HG02981 (cell line): ENCODE measurements around the gene HOXD1.

Source experiments
- ATAC-seq: cut with Tn5 transposase; IDR thresholded peaks from one replicate; pipeline ENCODE4 v1.9.1; 2021; ENCODE audit warnings: mild to moderate bottlenecking, moderate library complexity; ENCODE audit not compliant: unreplicated experiment

HOXD1 gene

DNA sequence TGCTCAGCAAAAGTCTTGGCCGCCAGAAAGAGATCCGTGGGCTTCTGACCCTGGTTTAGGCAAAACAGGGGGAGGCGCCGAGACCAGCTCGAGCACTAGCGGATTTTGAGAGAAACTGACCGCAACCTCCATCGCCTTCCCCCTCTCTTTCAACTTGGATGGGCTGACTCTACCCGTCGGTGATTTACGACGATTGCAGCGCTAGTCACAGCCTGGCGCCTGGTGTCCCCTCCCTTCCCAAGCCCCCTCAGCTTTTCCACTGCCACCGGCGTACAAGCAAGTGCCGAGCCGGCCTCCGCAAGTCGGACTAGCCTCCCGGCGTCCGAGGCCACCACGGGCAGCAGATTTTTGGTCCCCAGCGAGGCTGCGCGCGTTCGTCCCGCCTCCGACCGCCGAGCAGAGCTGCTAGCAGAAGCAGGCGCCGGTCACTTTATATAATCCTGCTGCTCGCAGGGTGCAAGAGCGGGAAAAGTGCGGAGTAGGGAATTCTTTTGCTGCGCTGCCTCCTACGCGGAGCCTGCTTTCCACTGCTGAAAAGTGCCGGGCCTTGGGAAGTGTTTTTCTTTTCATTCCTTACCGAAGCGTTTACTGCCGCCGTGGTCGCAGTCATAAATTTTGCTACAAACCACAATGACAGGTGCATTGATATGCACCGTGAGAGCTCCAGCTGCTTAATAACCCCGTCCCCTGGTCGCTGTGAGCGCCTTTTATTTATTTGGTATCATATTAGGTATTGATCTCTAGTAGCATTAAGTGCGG lies 23.7 kb upstream of the HOXD1 start:
- no peak for ATAC-seq

- no peak for ATAC-seq
Observed at GRCh38 chr2:176165370-176166050, 23.0 kb upstream of the HOXD1 start.

- ATAC-seq: no peak
Observed at GRCh38 chr2:176166272-176166671, 22.2 kb upstream of the HOXD1 start.

- no peak for ATAC-seq
Observed at GRCh38 chr2:176167398-176167797, 21.1 kb upstream of the HOXD1 start.

- no peak for ATAC-seq
Observed at GRCh38 chr2:176169181-176169580, 19.3 kb upstream of the HOXD1 start.

GRCh38 chr2:176169711-176170110 lies 18.8 kb upstream of the HOXD1 start:
- no peak for ATAC-seq

- ATAC-seq: no peak
Observed at GRCh38 chr2:176170602-176171305, 17.7 kb upstream of the HOXD1 start.

GRCh38 chr2:176171351-176172006 lies 17.0 kb upstream of the HOXD1 start:
- no peak for ATAC-seq

DNA sequence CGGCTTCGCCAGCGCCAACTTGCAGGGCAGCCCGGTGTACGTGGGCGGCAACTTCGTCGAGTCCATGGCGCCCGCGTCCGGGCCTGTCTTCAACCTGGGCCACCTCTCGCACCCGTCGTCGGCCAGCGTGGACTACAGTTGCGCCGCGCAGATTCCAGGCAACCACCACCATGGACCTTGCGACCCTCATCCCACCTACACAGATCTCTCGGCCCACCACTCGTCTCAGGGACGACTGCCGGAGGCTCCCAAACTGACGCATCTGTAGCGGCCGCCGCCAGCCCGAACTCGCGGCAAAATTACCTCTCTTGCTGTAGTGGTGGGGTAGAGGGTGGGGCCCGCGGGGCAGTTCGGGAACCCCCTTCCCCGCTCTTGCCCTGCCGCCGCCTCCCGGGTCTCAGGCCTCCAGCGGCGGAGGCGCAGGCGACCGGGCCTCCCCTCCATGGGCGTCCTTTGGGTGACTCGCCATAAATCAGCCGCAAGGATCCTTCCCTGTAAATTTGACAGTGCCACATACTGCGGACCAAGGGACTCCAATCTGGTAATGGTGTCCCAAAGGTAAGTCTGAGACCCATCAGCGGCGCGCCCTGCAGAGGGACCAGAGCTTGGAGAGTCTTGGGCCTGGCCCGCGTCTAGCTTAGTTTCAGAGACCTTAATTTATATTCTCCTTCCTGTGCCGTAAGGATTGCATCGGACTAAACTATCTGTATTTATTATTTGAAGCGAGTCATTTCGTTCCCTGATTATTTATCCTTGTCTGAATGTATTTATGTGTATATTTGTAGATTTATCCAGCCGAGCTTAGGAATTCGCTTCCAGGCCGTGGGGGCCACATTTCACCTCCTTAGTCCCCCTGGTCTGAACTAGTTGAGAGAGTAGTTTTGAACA lies 16.2 kb upstream of the HOXD1 start:
- no peak for ATAC-seq

- no peak for ATAC-seq
Observed at GRCh38 chr2:176172895-176173566, 15.4 kb upstream of the HOXD1 start.

DNA sequence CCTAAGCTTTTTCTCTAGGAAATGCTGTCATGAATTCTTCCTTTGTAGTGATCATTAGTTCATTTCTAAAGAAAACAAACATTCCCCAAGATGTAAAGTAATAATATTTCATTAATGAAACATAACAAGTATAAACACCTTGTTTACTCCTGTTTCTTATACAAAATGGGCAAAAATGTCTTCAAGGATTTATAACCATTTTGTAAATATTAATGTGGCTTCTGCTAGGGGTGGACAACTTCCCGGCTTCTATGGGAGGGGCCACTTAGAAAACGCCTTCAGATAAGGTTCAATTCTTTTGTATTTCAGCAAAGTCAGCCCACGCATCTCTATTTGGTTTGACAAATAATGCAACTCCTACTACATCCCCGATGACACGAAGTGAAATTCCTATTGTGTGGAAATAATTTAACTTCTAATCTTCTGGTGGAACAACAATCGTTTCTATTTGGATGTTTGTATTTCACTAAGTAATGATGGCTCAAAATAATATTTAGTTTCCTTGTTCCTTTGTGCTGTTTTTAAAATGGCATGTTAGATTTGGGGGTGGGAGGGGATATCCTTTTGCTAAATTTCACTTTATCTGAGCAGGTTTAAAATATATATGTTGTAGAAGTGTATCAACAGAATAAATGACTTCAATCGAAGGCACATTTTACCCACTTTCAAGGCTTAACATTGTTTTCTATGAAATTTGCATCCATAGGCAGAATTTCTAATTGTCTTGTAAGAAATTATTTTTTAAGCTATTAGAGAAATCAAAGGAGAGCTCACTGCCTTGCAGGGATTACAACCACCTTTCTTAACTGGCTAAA lies 14.7 kb upstream of the HOXD1 start:
- ATAC-seq: no peak

GRCh38 chr2:176174382-176174823 lies 14.1 kb upstream of the HOXD1 start:
- no peak for ATAC-seq

DNA sequence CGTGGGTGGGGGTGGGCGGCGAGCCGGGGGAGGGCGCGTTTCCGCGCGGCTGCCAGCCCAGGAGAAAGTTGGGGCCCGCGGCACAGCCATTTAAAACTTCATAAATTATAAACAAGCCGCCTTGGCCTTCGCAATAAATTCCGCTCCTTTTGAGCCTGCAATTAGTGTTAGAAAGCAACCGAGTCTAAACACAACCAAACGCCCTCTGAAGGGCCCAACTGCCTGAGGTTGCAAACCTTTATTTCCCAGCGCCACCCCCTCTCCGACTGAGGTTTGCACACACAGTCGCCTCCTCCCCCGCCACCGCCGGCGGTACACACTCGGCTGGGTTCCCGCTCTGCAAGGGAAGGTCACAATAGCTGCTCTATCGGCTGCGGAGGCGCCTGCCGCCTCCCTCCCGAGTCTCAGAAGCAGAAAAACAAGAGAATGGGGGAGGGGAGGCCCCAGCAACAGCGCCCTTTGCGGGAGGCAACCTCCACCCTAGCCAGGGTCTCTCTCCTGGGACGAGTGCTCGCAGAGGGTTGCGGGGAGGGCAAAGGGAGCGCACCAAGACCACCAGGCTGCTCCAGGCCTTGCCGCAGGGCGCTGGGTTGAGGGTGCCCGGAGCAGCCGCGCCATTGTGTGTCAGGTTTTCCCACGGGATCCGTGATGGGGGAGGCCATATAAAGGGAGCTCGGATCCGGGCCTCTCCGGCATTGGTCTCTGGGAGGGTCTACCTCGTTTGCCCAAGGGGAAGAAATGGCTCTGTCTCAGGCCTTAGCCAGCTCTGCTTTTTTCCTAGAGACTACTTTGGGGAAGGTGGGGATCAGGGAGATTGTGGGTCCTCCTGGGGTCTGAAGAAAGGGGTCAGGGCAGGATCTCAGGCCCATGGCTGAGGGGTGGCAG lies 13.4 kb upstream of the HOXD1 start:
- ATAC-seq: no peak

DNA sequence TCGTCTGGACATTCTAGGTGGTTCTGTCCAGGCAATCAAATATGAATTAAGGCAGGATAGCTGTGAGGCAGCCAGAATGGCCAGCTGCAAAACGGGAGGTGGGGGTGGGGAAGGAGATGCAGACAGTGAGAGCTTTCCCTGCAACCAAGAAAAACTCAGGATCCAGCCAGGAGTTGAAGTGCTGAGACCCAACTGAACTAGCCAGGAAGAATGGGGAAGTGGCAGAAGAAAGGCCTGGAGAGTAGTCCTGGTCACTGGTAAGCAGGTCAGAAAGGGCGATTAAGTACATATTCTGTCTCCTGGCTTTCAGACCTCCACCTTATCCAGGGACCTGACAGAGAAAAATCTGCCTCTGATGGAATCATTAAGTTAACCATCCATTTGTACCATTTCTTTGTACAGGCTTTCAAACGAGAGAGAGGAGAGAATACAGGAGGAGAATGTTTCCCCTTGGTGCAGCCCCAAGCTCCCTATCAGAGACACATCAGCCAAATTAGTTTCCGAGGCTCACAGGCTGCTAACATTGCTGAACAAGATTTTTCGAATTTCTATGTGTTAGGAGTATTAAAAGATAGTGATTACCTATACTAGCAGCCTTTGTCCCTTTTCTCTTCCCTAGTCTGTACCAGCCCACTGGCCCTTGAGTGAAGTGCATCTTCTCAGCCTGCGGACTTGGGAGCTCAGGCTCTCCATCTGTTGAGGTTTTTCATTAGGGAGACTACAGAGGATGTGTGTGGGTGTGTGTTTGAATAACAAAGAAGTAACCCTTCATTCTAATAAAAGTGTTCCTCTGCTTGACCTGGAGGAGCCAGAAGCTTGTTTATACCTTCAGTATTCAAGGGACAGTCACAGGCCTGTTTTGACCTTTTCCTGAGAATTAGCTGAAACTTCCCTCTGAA lies 12.5 kb upstream of the HOXD1 start:
- ATAC-seq: no peak

DNA sequence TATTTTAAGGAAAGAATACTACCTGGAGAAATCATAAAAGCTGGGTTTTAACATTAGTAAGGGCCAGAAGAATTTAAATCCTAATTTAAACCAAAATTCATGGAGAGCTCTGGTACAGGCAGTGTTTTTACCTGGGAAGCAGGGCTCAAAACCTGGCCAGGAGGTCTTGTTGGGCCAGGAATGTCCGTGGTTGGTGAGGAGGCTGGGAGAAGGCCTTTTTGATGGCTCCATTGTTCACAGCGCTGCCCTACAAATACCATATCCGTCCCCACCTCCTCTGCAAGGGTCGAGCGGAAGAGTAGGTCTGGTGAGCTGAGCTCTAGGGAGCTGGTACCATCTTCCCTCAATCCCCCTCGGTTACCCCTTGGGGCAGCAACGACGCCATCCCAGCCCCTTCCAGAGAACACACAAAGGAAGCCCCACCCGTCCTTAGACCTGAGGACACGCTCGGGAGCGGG lies 10.9 kb upstream of the HOXD1 start:
- no peak for ATAC-seq

DNA sequence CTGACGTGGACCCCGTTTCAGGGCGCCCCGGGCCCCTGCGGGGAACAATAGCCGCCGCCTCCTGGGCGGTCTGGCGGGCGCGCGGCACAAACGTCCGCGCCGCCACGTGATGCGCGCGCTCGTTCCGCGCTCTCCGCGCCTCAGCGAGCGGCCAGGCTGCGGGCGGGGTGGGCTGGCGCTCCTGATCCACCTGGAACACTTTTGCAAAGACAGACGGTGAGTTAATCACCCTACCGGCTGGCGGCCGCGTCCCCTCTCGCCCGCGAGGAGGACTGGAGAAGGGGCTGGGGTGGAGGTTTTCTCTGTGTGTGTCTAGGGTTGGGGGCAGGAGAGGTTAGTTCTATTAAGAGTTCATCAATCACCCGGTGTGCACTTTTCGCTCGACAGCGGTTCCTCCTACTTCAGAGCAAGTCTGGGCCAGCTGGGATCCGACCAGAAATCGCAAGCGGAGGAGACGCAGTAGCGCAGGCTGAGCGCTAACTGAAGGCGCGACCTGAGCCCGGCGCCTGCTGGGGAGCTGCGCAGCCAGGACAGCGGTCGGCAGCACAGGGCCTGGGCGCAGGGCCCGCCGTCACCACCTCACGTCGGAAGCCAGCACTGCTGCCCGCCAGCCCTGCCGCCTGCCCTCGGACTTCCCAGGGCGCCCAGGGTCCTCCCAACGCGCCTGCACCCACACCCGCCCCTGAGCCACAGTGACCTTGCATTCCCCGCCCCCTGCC lies 10.3 kb upstream of the HOXD1 start:
- ATAC-seq: no peak
